ENCODE measurements around the gene CIDEB. TPM values are rescaled to one million over a fixed set of nuclear protein-coding genes. Genes with fewer than 3 reads are reported as not detected.

Gene CIDEB
- total and polyA plus RNA-seq, 9 of the 15 experiments (the other 6 are each of a cell fraction or from before 2014, with no cell fraction given), result 0.03 to 0.35 (median 0.09) TPM; not detected in 3

DNA sequence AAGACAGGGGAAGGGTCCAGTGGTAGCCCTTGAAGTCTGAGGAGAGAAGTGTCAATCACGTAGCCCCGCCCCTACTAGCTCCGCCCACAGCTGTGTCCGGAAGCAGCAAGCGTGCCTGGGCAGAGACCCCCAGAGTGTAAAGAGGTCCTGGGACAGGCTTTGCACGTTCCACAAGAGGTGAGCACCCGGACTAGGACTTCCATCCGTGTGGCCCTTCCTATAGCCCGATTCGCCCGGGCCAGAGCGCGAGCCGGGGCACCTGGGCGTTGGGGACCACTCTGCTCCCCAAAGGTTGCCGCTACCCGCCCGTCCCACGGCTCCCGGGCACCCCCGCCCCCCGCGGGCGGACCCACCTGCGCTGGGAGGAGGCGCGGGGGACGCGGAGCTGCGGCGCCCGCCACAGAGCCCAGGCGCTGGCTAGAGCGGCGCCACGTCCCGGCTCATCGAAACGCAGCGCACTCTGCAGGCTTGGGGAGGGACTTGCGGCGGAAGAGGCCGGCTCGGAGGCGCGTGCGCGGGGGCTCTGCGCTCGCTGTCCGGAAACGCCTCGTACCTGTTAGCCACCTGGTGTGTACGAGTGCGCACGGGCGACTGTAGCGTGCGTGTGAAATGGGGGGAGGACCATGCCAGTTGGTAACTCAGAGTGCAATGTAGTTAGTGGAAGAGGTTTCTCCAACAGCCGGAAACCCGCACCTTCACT is 36.5 kb downstream of the CIDEB start, which contains the start of gene RABGGTA (continued):
- TF ChIP-seq ZNF75A (CRISPR knock-in tag; IDR thresholded peaks at IDR 0.05) (no peak), SREBF1 (IDR thresholded peaks at IDR 0.05; ENCODE audit: borderline replicate concordance, low read depth, low read length) (no peak), SAP30 (IDR thresholded peaks at IDR 0.05; ENCODE audit: borderline replicate concordance, insufficient read depth, low read depth, low read length, poor library complexity, severe bottlenecking) (no peak), ZNF347 (CRISPR knock-in tag; IDR thresholded peaks at IDR 0.05; ENCODE audit: low read depth) (no peak), RNF2 (IDR thresholded peaks at IDR 0.05) (no peak), ZEB2 (IDR thresholded peaks at IDR 0.05) (peak; percentile 80), SRSF3 (IDR thresholded peaks at IDR 0.05; ENCODE audit: insufficient read depth, low read length) (no peak), ZNF212 (CRISPR knock-in tag; IDR thresholded peaks at IDR 0.05) (no peak), PTTG1 (tag; IDR thresholded peaks at IDR 0.05; ENCODE audit: low read depth) (no peak)
- TF ChIP-seq, protein P1, sequence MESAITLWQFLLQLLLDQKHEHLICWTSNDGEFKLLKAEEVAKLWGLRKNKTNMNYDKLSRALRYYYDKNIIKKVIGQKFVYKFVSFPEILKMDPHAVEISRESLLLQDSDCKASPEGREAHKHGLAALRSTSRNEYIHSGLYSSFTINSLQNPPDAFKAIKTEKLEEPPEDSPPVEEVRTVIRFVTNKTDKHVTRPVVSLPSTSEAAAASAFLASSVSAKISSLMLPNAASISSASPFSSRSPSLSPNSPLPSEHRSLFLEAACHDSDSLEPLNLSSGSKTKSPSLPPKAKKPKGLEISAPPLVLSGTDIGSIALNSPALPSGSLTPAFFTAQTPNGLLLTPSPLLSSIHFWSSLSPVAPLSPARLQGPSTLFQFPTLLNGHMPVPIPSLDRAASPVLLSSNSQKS (CRISPR knock-in tag; IDR thresholded peaks at IDR 0.05), result no peak
- TF ChIP-seq, protein P2, sequence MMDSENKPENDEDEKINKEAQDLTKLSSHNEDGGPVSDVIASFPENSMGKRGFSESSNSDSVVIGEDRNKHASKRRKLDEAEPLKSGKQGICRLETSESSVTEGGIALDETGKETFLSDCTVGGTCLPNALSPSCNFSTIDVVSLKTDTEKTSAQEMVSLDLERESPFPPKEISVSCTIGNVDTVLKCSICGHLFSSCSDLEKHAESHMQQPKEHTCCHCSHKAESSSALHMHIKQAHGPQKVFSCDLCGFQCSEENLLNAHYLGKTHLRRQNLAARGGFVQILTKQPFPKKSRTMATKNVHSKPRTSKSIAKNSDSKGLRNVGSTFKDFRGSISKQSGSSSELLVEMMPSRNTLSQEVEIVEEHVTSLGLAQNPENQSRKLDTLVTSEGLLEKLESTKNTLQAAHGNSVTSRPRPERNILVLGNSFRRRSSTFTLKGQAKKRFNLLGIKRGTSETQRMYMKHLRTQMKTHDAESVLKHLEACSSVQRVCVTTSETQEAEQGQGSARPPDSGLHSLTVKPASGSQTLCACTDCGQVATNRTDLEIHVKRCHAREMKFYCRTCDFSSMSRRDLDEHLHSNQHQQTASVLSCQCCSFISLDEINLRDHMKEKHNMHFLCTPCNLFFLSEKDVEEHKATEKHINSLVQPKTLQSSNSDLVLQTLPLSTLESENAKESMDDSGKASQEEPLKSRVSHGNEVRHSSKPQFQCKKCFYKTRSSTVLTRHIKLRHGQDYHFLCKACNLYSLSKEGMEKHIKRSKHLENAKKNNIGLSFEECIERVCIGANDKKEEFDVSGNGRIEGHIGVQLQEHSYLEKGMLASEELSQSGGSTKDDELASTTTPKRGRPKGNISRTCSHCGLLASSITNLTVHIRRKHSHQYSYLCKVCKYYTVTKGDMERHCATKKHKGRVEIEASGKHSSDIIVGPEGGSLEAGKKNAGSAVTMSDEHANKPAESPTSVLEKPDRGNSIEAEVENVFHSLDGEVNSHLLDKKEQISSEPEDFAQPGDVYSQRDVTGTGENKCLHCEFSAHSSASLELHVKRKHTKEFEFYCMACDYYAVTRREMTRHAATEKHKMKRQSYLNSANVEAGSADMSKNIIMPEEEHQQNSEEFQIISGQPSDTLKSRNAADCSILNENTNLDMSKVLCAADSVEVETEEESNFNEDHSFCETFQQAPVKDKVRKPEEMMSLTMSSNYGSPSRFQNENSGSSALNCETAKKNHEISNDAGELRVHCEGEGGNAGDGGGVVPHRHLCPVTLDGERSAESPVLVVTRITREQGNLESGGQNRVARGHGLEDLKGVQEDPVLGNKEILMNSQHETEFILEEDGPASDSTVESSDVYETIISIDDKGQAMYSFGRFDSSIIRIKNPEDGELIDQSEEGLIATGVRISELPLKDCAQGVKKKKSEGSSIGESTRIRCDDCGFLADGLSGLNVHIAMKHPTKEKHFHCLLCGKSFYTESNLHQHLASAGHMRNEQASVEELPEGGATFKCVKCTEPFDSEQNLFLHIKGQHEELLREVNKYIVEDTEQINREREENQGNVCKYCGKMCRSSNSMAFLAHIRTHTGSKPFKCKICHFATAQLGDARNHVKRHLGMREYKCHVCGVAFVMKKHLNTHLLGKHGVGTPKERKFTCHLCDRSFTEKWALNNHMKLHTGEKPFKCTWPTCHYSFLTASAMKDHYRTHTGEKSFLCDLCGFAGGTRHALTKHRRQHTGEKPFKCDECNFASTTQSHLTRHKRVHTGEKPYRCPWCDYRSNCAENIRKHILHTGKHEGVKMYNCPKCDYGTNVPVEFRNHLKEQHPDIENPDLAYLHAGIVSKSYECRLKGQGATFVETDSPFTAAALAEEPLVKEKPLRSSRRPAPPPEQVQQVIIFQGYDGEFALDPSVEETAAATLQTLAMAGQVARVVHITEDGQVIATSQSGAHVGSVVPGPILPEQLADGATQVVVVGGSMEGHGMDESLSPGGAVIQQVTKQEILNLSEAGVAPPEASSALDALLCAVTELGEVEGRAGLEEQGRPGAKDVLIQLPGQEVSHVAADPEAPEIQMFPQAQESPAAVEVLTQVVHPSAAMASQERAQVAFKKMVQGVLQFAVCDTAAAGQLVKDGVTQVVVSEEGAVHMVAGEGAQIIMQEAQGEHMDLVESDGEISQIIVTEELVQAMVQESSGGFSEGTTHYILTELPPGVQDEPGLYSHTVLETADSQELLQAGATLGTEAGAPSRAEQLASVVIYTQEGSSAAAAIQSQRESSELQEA (IDR thresholded peaks at IDR 0.05; ENCODE audit: low read depth), result no peak
- TF ChIP-seq, protein P3, sequence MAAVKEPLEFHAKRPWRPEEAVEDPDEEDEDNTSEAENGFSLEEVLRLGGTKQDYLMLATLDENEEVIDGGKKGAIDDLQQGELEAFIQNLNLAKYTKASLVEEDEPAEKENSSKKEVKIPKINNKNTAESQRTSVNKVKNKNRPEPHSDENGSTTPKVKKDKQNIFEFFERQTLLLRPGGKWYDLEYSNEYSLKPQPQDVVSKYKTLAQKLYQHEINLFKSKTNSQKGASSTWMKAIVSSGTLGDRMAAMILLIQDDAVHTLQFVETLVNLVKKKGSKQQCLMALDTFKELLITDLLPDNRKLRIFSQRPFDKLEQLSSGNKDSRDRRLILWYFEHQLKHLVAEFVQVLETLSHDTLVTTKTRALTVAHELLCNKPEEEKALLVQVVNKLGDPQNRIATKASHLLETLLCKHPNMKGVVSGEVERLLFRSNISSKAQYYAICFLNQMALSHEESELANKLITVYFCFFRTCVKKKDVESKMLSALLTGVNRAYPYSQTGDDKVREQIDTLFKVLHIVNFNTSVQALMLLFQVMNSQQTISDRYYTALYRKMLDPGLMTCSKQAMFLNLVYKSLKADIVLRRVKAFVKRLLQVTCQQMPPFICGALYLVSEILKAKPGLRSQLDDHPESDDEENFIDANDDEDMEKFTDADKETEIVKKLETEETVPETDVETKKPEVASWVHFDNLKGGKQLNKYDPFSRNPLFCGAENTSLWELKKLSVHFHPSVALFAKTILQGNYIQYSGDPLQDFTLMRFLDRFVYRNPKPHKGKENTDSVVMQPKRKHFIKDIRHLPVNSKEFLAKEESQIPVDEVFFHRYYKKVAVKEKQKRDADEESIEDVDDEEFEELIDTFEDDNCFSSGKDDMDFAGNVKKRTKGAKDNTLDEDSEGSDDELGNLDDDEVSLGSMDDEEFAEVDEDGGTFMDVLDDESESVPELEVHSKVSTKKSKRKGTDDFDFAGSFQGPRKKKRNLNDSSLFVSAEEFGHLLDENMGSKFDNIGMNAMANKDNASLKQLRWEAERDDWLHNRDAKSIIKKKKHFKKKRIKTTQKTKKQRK (IDR thresholded peaks at IDR 0.05; ENCODE audit: borderline replicate concordance, low read depth, low read length), result no peak
- TF ChIP-seq, protein P4, sequence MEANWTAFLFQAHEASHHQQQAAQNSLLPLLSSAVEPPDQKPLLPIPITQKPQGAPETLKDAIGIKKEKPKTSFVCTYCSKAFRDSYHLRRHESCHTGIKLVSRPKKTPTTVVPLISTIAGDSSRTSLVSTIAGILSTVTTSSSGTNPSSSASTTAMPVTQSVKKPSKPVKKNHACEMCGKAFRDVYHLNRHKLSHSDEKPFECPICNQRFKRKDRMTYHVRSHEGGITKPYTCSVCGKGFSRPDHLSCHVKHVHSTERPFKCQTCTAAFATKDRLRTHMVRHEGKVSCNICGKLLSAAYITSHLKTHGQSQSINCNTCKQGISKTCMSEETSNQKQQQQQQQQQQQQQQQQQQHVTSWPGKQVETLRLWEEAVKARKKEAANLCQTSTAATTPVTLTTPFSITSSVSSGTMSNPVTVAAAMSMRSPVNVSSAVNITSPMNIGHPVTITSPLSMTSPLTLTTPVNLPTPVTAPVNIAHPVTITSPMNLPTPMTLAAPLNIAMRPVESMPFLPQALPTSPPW (CRISPR knock-in tag; IDR thresholded peaks at IDR 0.05), result peak; percentile 89

Data from K562 (cell line).